Measurements from ENCODE around the gene STAT4.
A peak's percentile ranks its signal among the peaks of the same experiment; 100 is the strongest.

The STAT4 gene

DNA sequence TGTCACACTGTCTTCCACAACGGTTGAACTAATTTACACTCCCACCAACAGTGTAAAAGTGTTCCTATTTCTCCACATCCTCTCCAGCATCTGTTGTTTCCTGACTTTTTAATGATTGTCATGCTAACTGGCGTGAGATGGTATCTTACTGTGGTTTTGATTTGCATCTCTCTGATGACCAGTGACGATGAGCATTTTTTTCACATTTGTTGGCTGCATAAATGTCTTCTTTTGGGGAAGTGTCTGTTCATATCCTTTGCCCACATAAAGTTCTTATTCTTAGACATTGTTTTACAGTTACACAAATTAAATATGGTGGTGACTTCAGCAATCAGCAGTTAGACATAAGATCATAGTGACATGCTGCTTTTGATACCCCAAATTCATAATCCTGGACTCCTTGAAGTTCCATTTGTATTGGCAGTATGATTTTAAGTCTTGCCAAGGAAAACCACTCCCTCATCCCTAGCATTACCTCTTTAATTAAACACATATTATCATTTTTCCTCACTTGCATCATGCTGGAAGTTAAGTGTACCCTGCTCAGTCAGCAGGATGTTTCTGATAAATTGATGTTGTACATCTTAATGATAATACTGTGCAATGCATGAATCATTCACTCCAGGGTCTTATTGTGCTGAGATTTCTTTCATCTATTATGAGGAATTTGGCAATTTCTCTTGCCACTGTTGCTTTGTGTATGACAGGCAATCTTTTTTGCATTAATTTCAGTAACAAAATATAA is 69.2 kb downstream of the STAT4 start:
- no peak for DNase-seq
- no peak for ATAC-seq

DNA sequence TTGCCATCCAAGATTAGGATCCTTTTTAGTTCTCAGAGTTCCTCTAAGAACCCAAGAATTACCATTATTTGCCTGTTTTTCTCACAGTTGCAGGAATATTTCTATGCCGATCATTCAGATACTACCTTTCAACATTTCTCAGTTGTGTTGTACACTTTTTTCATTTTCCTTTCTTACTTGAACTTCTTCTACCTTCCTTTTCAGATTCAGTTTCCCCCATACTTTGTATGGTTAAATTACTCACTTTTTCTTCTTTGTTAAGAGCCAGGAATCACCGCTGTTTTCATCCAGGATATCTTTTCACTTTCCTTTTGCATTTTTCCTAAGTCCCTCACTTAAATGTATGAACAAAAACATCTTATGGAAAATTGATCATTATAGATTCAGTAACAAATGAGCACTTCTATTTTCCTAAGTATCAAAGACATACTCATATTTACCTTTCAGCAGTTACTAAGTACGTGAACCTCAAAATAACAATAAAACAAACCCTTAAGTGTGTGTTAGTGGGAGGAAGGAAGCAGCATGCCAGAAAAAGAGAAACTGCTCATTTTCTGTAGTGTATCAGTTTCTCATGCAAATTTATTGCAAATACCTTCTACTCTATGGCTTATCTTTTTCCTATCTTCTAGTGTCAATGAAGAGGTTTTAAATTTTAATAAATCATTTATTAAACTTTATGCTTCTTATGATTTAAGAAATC is 72.5 kb downstream of the STAT4 start:
- peak; percentile 75 for ATAC-seq
- DNase-seq = no peak

DNA sequence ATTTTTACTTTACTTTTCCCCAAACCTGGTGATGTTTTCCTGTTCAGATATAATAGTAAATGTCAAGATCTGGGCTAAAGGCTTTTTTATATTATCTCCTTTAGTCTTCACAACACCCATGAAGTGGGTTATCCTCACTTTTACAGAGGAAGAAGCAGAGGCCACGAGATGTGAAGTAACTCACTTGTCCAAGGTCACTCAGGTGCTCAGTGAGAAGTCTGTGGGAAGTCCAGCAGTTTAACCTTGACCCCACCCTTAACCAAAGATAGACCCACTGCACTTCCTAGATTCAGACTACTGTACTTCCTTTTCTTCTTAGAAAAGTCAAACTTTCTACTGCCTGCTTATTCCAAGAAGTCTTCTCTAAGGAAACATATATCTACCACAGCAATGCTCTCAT is 80.5 kb downstream of the STAT4 start:
- no peak for ATAC-seq

DNA sequence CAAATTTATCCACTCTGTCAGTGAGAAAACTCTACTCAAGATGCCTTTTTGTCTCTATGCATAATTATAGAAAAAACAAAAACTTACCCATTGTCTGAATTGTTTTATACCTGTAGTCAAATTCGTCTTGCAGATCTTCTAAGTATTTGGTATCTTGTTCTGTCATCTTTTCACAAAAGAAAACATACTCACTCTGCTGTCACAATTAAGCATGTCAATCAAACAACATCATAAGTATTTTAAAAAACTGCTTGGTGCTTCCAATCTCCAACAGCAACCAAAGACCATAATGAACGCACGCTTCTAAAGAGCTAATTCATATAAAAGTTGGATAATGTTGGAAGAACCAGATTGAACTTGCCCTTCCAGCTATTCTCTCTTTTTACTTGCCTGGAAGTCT is 81.2 kb downstream of the STAT4 start:
- DNase-seq = no peak
- no peak for ATAC-seq

More for the DNA sequence above, 80.5 kb downstream of the STAT4 start:
- no peak for DNase-seq

DNA sequence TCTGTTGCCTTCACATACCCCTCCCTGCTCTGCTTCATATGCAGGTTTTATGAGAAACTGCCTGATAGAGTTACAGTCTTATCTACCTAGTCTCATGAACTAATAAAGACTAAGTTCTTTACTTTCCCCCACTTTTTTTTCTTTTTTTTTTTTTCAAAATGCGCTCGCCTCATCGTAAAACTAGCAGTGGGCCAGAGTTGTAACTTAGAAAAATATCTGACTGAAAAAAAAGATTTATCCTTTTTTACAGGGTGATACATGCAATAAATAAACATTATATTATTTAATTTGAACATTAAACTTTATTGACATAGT is 83.9 kb downstream of the STAT4 start:
- no peak for ATAC-seq

DNA sequence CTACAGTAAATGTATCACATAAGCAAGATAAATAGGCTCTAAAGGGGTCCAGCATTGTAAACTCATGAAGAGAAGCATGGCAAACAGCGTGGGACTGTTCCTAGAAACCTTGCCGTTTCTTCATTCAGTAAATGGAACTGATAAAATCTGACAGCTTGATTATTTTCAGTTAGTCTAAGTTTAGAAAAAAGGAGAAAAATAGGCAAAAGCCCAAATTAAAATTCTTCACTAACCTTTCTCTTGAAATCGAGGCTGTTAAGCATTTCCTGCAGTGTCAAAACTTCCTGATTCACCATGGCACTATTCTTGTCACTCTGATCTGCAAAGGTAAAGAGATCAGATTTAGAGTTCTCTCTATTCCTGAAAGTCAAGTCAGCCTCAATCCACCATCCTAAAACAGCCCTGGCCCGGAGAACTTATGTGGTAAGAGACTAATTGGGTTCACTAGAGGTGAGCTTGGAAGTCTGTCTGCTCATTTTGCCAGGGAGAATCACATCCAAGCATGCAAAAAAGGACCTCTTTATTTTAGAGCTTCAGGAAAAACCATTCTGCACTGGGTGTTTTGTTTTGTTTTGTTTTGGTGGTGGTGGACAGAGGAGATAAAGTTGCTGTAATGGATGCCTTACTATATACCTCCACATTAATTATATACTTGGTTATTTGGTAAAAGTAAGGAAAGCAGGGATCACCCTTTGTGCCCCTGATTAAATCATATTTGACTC is 84.4 kb downstream of the STAT4 start:
- DNase-seq (no peak), ATAC-seq (peak; percentile 45)

More for the DNA sequence above, 83.9 kb downstream of the STAT4 start:
- DNase-seq = no peak

DNA sequence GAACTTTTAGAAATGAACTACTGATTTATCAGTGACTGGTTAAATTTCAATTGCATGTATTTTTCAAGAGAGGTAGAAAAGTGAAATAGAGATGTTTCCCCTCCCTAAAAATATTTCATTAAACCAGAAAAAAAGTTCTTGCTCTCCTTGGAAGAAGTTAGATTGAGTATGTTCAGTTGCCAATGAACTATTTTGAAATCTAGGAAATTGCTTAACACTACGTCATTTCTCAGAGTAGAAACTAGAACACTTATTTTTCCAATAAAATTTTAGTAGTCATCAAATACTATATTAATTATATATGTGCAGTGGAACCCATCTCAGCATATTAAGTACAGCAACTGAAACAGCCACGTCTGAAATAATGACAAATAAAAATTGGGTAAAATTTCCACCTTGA is 85.0 kb downstream of the STAT4 start:
- ATAC-seq (no peak), DNase-seq (no peak)

DNA sequence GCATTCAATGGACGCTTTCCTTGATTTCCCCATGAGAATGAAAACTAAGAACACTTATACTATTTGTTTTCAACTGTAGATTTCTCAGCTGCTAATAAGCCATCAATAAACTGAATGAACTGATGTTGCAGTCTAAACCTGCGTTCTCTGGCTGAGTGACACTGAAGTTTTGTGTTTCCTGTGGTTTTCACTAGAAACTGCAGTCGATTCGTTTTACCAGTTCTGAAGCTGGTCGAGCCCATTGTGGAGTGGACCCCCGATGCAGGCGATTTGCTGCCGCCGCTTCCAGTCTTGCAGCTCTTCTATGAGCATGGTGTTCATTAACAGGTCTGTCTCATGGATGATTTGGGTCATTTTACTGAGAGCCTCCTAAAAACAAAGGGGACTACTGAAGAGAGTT is 86.2 kb downstream of the STAT4 start:
- peak; percentile 51 for DNase-seq
- ATAC-seq = peak; percentile 56

DNA sequence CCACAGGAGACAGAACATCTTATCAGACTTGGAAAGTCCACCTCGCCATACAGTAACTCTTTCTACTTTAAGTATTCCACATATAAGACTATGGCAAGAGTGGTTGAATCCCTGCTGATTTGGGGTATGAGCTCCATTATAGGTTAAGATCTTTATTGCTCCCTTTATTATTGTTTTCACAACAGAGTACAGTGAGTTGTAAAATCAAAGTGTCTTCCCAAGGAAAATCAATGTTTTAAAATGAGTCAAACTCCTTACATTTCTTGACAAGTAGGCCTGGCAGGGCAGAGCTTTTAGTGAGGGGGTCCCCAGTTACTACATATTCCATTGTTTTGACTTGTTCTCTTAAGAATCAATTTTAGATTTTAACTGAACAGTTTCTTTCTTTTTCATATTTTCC is 87.2 kb downstream of the STAT4 start:
- no peak for DNase-seq
- no peak for ATAC-seq

DNA sequence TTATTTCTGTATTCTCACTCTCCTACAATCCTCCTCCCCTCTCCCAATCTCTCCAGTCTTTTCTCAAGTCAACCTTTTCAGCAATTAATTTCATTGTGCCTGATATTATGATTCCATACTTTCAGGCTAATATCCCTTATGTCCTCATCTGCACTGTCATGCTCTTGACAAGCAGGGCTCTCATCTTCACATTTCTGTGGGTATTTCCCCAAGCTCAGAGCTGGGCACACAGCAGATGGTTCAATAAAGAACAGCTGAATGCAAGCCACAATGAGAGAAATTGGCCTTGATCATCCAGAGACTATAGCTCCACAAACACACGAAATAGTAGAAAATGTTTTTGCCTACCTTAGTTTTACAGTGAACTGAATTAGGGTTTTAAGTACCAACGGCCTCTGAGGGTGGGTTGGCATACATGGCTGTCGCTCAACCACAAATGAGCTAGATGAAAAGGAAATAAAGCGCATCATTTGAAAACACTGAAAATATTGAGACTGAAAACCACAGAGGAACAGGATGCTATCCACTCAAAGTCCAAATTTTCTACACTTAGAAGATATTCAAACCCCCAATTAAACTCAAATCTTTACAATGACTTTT is 89.3 kb downstream of the STAT4 start:
- ATAC-seq = peak; percentile 58
- DNase-seq = no peak

DNA sequence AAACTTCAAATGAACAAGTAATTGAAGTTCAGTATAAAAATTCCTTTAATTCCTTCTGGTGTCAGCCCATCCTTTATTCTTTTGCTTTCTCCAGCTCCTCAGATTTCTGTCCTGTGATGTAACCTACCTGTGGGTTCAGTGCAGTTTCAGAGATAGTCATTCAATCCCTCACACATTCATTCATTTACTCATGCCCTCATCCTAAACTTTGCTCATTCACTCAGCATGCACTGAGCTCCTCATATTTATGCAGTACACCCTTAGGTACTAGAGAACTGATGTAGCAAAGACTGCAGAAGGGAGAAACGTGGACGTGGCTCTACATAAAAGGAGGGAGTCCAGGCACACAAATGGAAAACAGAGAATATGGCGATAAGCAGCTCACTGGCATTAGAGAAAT is 91.5 kb downstream of the STAT4 start:
- no peak for DNase-seq
- no peak for ATAC-seq

DNA sequence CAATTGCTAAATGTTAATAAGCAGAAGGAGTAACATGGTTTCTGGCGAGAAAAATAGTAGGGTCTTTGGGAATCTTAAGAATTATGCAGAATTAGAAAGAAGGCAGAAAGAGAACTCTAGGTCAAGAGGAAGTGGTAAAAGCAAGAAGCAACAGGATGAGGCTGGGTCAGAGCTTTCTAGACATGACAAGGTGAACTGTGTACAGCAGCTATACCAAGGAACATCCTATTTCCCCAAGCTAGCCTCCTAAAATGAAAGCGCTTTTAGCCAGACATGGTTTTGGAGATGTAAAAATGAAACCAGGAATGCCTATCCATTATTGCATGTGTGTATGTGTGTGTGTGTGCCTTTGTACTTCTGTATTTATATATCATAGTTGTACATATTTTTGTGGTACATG is 94.6 kb downstream of the STAT4 start:
- ATAC-seq (peak; percentile 54), DNase-seq (no peak)

DNA sequence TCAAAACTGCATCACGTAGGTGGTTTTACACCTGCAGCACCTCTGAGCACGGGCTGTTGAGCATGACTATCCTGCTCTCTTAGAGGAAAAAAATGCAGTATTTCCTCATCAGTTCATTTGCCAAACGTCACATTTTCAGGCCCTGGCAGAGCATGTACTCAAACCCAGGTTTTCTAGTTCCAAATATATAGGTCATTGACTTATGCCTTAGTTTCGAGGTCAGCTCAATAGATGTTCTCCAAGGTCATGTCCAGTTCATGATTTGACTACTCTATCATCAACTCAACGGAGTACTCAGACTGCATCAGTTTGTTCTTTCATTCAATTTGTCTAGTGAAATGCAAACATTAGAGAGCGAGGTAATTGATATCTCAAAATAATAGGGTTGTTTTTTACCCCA is 97.5 kb downstream of the STAT4 start:
- no peak for DNase-seq
- no peak for ATAC-seq

DNA sequence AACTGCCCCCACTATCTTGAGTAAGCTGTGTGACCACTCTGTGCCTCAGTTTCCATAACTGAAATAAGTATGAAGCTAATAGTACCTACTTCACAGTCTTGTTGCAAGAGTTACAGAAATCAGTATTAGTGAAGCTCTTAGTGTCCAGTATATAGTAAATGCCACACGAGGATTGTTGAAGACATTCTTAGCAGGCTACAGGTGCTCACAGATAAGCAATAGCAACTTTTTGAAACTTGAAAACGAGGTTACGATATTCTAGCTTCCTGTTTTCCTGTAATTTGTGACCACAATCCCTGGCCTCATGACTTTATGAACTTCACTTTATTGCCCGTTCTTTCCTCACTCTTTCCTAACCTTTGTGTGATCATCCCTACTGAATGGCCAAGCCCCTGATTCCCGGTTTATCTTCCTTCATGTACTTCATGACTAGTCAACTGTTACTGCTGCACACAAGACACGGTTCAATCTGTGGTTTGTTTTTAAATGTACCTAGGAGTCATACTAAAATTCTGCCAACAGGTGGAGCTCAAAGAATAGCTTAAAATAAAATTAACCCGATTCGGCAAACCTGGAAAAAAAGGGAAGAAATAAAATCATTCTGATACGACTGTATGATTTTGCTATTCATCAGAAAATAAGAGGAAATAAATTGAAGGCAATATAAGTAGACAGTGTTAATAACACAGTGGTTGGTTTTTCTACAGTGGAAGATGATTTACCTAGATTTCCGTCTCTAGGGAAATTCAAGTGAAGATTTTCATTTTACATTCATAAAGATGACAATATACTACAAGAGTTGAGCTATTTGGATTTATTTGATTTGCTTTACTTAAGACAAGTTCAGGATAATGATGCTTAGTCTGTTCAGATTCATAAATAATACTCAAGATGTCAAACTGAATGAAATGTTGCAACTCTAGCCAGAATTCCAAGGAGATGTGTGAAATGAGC is 98.7 kb downstream of the STAT4 start:
- ATAC-seq = no peak
- no peak for DNase-seq

DNA sequence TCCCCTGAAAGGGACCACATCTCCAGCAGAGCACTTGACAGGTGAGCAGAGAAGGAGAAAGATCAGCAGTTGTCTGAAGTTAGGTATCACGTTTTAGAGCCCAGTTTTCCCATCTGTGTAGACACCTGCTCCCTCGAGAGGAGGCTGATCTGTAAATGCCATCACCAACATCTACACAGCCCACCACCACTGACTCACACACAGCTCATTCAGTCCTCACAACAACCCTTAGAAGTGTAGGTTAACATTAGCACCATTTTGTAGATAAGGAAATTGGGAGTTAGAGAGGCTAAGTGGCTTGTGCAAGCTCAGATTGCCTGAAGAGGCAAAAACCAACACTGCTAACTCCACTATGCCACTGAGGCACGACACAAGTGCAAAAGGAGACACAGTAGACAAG is 99.6 kb downstream of the STAT4 start:
- no peak for DNase-seq
- peak; percentile 93 for ATAC-seq

DNA sequence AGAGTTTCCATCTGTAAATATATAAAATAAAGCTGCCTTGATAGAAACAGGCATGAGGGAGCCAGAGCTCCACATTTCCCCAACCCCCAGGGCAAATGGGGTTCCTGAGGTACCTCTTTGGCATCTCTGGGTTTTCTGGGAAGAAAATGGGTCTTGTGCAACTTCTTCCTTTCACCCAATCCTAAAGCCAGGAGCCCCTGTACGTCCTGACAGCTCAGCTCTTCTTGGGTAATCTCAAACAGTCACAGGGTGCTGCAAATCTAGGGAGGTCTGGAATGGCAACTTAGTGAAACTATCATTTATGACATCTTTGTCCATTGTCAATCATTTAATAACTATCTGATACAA is 100.2 kb downstream of the STAT4 start:
- DNase-seq (no peak), ATAC-seq (no peak)

DNA sequence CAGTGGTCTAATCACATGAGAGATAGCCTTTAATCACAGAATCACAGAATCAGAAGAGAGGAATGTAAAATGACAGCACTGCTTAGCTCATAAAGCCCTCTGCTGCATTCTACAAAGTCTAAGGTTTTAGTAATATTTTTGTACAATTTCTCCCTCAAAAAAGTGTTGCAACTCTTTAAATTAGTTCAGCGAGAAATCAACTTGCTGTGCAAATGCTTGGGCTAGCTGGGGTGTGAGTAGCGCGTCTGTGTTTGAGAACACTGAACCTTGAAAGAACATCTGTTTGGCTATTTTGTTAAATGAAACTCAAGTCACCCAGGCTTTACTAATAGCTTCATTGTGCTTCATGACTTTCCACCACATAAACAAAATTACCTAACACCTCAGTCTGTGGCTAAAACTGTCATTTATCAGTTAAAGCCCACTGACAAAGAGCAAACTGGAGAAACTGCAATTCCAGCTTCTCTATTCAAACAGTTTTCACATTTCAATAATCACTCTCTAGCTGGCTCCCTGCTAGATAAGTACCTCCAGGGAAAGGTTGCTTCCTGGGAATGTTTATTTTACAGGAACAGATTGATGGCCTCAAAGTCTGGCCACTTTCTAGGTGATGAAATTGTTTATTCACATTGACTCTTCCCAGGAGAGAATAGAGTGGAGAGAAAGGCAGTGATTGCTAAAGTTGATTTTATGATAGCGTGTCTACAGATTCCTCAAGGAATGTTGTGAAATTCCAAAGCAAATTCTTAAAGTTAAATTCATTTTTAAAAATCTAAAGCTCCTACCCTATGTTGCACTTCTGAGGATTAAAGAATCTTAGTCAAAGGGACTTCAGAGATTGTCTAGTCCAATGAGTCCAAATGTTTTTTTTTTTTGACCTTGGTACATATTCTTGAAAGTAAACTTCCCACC is 100.8 kb downstream of the STAT4 start:
- DNase-seq (no peak), ATAC-seq (no peak)

DNA sequence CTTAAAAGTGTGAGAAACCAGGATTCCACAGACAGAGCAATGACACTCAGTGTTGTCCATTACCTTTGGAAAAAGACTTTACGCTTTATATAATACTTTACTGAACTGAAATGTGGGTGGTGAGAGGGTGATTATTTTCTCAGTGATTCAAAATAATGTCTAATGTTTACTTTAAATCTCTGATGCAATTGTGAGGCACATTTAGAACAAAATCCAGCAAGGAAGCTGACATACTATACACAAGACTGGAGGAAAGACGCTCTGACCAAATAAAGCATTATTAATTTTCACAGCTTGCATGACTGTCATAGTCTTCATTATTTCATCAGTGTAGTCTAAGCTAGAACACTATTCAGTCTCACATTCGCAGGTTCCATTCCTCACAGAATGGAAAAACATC is 102.7 kb downstream of the STAT4 start:
- no peak for ATAC-seq
- DNase-seq = no peak

DNA sequence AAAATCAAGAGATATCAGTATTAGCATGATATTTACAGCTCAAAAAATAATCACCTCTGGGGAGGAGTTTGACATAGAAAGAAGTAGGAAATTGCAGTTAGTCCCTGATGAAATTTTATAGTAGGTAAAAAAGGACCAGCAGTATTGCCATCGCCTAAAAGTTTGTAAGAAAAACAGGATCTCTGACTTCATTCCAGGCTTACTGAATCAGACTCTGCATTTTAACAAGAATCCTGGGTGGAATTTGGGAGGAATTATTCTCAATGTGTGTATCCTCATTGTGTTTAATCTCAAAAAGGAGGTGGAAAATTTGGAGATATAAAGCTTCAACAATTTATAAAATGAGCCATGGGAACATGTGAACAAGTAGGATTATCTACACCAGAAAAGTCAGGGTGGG is 105.7 kb downstream of the STAT4 start:
- DNase-seq (no peak), ATAC-seq (no peak)

DNA sequence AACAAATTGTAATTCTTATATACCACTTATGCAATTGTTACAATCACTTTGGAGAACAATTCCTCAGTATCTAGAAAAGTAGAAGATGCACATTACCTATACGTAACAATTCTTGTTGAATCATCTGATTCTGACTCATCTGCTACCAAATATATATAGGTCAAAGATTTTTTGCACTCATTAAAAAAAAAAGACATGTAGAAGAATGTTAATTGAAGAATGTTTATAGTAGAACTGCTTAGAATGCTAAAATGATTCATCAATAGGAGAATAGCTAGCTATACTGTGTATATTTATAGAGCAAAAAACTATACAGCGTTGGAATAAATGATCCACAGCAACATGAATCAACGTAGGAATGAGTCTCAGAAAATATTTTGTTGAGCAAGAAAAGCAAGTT is 107.4 kb downstream of the STAT4 start:
- no peak for DNase-seq
- ATAC-seq = no peak
